ENCODE results near the gene ENTHD1.

GRCh38 chr22:39910876-39911613, 17.5 kb upstream of the ENTHD1 start:
- no peak for TF ChIP-seq CTCF (IDR thresholded peaks at IDR 0.05; ENCODE audit: low read depth, low read length, poor library complexity, severe bottlenecking)
- TF ChIP-seq EZH2phosphoT487 (IDR thresholded peaks at IDR 0.05; ENCODE audit: borderline replicate concordance, low read length): no peak

Data from DOHH2 (cell line).